GM19240 (cell line): ENCODE measurements around the gene HAO1.

Experiments used
- DNase-seq: peaks from one replicate; pipeline ENCODE4 v3.0.0; 2011; ENCODE audit warnings: low spot score; ENCODE audit not compliant: insufficient read length

The HAO1 gene

GRCh38 chr20:7930343-7930742, 9.9 kb downstream of the HAO1 start:
- DNase-seq: no peak

GRCh38 chr20:7926767-7927166, 13.5 kb downstream of the HAO1 start:
- DNase-seq: no peak

GRCh38 chr20:7926323-7926722, 13.9 kb downstream of the HAO1 start:
- DNase-seq: no peak

GRCh38 chr20:7924692-7925091, 15.6 kb downstream of the HAO1 start:
- no peak for DNase-seq

GRCh38 chr20:7916648-7917047, 23.6 kb downstream of the HAO1 start:
- DNase-seq: no peak

GRCh38 chr20:7912551-7912950, 27.7 kb downstream of the HAO1 start:
- DNase-seq: no peak

- DNase-seq: no peak
Measured at GRCh38 chr20:7911586-7912330, 28.5 kb downstream of the HAO1 start.

- no peak for DNase-seq
Measured at GRCh38 chr20:7908905-7909304, 31.4 kb downstream of the HAO1 start.

- no peak for DNase-seq
Measured at GRCh38 chr20:7903429-7903828, 36.8 kb downstream of the HAO1 start.

- DNase-seq: no peak
Measured at GRCh38 chr20:7902879-7903278, 37.4 kb downstream of the HAO1 start.

GRCh38 chr20:7897781-7898364, 42.4 kb downstream of the HAO1 start:
- DNase-seq: no peak

GRCh38 chr20:7893014-7893730, 47.1 kb downstream of the HAO1 start:
- DNase-seq: no peak

GRCh38 chr20:7891705-7892104, 48.6 kb downstream of the HAO1 start:
- DNase-seq: no peak

GRCh38 chr20:7889736-7890135, 50.5 kb downstream of the HAO1 start:
- no peak for DNase-seq

- DNase-seq: no peak
Measured at GRCh38 chr20:7883741-7884140, 56.5 kb downstream of the HAO1 start.

GRCh38 chr20:7883309-7883708, 56.9 kb downstream of the HAO1 start:
- DNase-seq: no peak

- no peak for DNase-seq
Measured at GRCh38 chr20:7882076-7882475, 58.2 kb downstream of the HAO1 start.

GRCh38 chr20:7881551-7881950, 58.7 kb downstream of the HAO1 start:
- DNase-seq: no peak

GRCh38 chr20:7879883-7880282, 60.4 kb downstream of the HAO1 start:
- no peak for DNase-seq

GRCh38 chr20:7868108-7868507, 72.2 kb downstream of the HAO1 start:
- DNase-seq: no peak

- DNase-seq: no peak
Measured at GRCh38 chr20:7866285-7866684, 74.0 kb downstream of the HAO1 start.

GRCh38 chr20:7859356-7859802, 80.9 kb downstream of the HAO1 start:
- no peak for DNase-seq
